H9 (cell line): ENCODE data around the gene INSYN2B. TPM values are rescaled to one million over a fixed set of nuclear protein-coding genes. Genes with fewer than 3 reads are reported as not detected.

Experiments
- DNase-seq: peaks from one replicate; pipeline ENCODE4 v3.0.0-alpha.2; 2017
- H2AFZ ChIP-seq: one replicate; pipeline ENCODE4 v1.6.1; 2013; ENCODE audit warnings: mild to moderate bottlenecking, low read length, control low read depth, moderate library complexity
- H2AK5ac ChIP-seq: 2 replicates; pipeline ENCODE4 v1.6.1; 2013; ENCODE audit warnings: low read length, control low read depth, mixed read lengths; ENCODE audit not compliant: insufficient read length
- H2BK120ac ChIP-seq: one replicate; pipeline ENCODE4 v1.6.1; 2013; ENCODE audit warnings: low read depth, mild to moderate bottlenecking, low read length, control low read depth, inconsistent platforms; ENCODE audit not compliant: poor library complexity, severe bottlenecking
- H2BK12ac ChIP-seq: 2 replicates; pipeline ENCODE4 v1.6.1; 2013; ENCODE audit warnings: low read length, control low read depth, mixed read lengths, low read depth; ENCODE audit not compliant: insufficient read length
- H2BK15ac ChIP-seq: 2 replicates; pipeline ENCODE4 v1.6.1; 2013; ENCODE audit warnings: low read depth, low read length, control low read depth
- H2BK20ac ChIP-seq: one replicate; pipeline ENCODE4 v1.6.1; 2013; ENCODE audit warnings: low read depth, mild to moderate bottlenecking, low read length, control low read depth, inconsistent platforms; ENCODE audit not compliant: poor library complexity, severe bottlenecking
- H2BK5ac ChIP-seq: 2 replicates; pipeline ENCODE4 v1.6.1; 2013; ENCODE audit warnings: low read length, control low read depth, mixed read lengths; ENCODE audit not compliant: insufficient read length
- H3K14ac ChIP-seq: 2 replicates; pipeline ENCODE4 v1.6.1; 2013; ENCODE audit warnings: low read length, control low read depth; ENCODE audit not compliant: insufficient read depth
- H3K18ac ChIP-seq: 2 replicates; pipeline ENCODE4 v1.6.1; 2013; ENCODE audit warnings: low read depth, mild to moderate bottlenecking, mixed read lengths, low read length, control low read depth; ENCODE audit not compliant: insufficient read length
- H3K23ac ChIP-seq: 2 replicates; pipeline ENCODE4 v1.6.1; 2013; ENCODE audit warnings: low read length, control low read depth, mixed read lengths, low read depth; ENCODE audit not compliant: insufficient read length
- H3K23me2 ChIP-seq: 2 replicates; pipeline ENCODE4 v1.6.1; 2013; ENCODE audit warnings: low read depth, mild to moderate bottlenecking, mixed read lengths, low read length, control low read depth; ENCODE audit not compliant: insufficient read length, poor library complexity, severe bottlenecking
- H3K27ac ChIP-seq: 2 replicates; pipeline ENCODE4 v1.5.1; 2013; ENCODE audit warnings: low read length, control low read depth, mixed read lengths, low read depth; ENCODE audit not compliant: insufficient read length
- H3K27me3 ChIP-seq: 2 replicates; pipeline ENCODE4 v1.6.1; 2013; ENCODE audit warnings: low read length, control low read depth, inconsistent platforms; ENCODE audit not compliant: insufficient read depth
- H3K4ac ChIP-seq: 2 replicates; pipeline ENCODE4 v1.6.1; 2013; ENCODE audit warnings: low read depth, mild to moderate bottlenecking, control low read depth, inconsistent platforms, low read length, moderate library complexity
- H3K4me1 ChIP-seq: 2 replicates; pipeline ENCODE4 v1.6.1; 2013; ENCODE audit warnings: low read length, control low read depth, inconsistent platforms; ENCODE audit not compliant: insufficient read depth
- H3K4me2 ChIP-seq: 2 replicates; pipeline ENCODE4 v1.6.1; 2013; ENCODE audit warnings: low read length, control low read depth, mixed read lengths; ENCODE audit not compliant: insufficient read length, insufficient read depth
- H3K56ac ChIP-seq: 2 replicates; pipeline ENCODE4 v1.6.1; 2013; ENCODE audit warnings: low read depth, mild to moderate bottlenecking, mixed read lengths, low read length, control low read depth; ENCODE audit not compliant: insufficient read length
- H3K79me1 ChIP-seq: 2 replicates; pipeline ENCODE4 v1.6.1; 2013; ENCODE audit warnings: low read depth, mild to moderate bottlenecking, moderate library complexity, low read length, control low read depth, inconsistent platforms; ENCODE audit not compliant: insufficient read depth, poor library complexity, severe bottlenecking
- H3K79me2 ChIP-seq: 2 replicates; pipeline ENCODE4 v1.6.1; 2013; ENCODE audit warnings: low read length, control low read depth, inconsistent platforms; ENCODE audit not compliant: insufficient read depth
- H3K9ac ChIP-seq: 2 replicates; pipeline ENCODE4 v1.6.1; 2013; ENCODE audit warnings: low read length, control low read depth, mixed read lengths; ENCODE audit not compliant: insufficient read length; ENCODE audit errors: extremely low read depth
- H3K9me3 ChIP-seq: one replicate; pipeline ENCODE4 v1.6.1; 2013; ENCODE audit warnings: low read depth, low read length, inconsistent platforms; ENCODE audit not compliant: control insufficient read depth
- H3T11ph ChIP-seq: one replicate; pipeline ENCODE4 v1.6.1; 2013; ENCODE audit warnings: mild to moderate bottlenecking, low read length, control low read depth, inconsistent platforms
- H4K20me1 ChIP-seq: one replicate; pipeline ENCODE4 v1.6.1; 2013; ENCODE audit not compliant: control insufficient read depth, insufficient read length, insufficient read depth
- H4K5ac ChIP-seq: 2 replicates; pipeline ENCODE4 v1.6.1; 2013; ENCODE audit warnings: low read depth, mild to moderate bottlenecking, mixed read lengths, low read length, control low read depth; ENCODE audit not compliant: insufficient read length
- H4K8ac ChIP-seq: replicated peaks from 2 replicates; pipeline ENCODE4 v1.6.1; 2013; ENCODE audit warnings: low read length, control low read depth, mixed read lengths, low read depth; ENCODE audit not compliant: insufficient read length
- H4K91ac ChIP-seq: 2 replicates; pipeline ENCODE4 v1.6.1; 2013; ENCODE audit warnings: low read depth, mild to moderate bottlenecking, moderate library complexity, mixed read lengths, low read length, control low read depth; ENCODE audit not compliant: insufficient read length
- H3K27ac Mint-ChIP-seq, 3 experiments: 2 replicates in 2 of 3; 3 replicates in 1 of 3; pipeline ENCODE4 v1.8.0; 2020 to 2021; ENCODE audit warnings: mixed read lengths in 3 of 3, mild to moderate bottlenecking in 1 of 3, moderate library complexity in 1 of 3
- H3K27me3 Mint-ChIP-seq: 2 replicates; pipeline ENCODE4 v1.8.0; 2021; ENCODE audit warnings: low read depth, mild to moderate bottlenecking, moderate library complexity, mixed read lengths
- H3K36me3 Mint-ChIP-seq, 3 experiments: 2 replicates in 2 of 3; 3 replicates in 1 of 3; pipeline ENCODE4 v1.8.0; 2020 to 2021; ENCODE audit warnings: low read depth in 3 of 3, mixed read lengths in 3 of 3; ENCODE audit not compliant: insufficient read depth in 1 of 3
- H3K4me1 Mint-ChIP-seq, 2 experiments: 2 replicates each; pipeline ENCODE4 v1.8.0; 2020; ENCODE audit warnings: mixed read lengths in 2 of 2
- H3K4me3 Mint-ChIP-seq, 2 experiments: 2 replicates in 1 of 2; 3 replicates in 1 of 2; pipeline ENCODE4 v1.8.0; 2020 to 2021; ENCODE audit warnings: mild to moderate bottlenecking in 2 of 2, mixed read lengths in 2 of 2, moderate library complexity in 1 of 2
- H3K9me3 Mint-ChIP-seq, 2 experiments: 2 replicates in 1 of 2; 3 replicates in 1 of 2; pipeline ENCODE4 v1.8.0; 2020; ENCODE audit warnings: mild to moderate bottlenecking in 2 of 2, mixed read lengths in 2 of 2, moderate library complexity in 1 of 2
- CTCF ChIP-seq: fragments of 200-600 bp; sonication (generic); conservative IDR thresholded peaks from 3 replicates; pipeline ENCODE4 v1.8.0; 2021; ENCODE audit warnings: antibody characterized with exemption, mild to moderate bottlenecking
- WGBS: extraction: QIAGEN DNeasy Blood & Tissue Kit; methylation state at CpG from one replicate; pipeline ENCODE4 v1.1.7; 2013; ENCODE audit warnings: missing lambda C conversion rate, low lambda C conversion rate, mixed read lengths; ENCODE audit not compliant: insufficient read length; ENCODE audit errors: extremely low coverage; 5-methylcytosine and 5-hydroxymethylcytosine counted together
- total RNA-seq: library from RNA; stranded (reverse); gene quantifications from 2 replicates; pipeline ENCODE4 v1.2.1, GENCODE V29; 2021

INSYN2B gene
- total RNA-seq, 1 experiment from 2014 or later, result not detected

GRCh38 chr5:169881702-169882303 is 98.5 kb downstream of the INSYN2B start:
- Histone ChIP-seq H2AK5ac (no peak overlapping the region), H2BK5ac (no peak overlapping the region), H2BK20ac (no peak overlapping the region), H3K18ac (no peak overlapping the region), H4K20me1 (no peaks in the 10 kb centered on the region), H3K14ac (no peak overlapping the region), H3K4me1 (no peaks in the 10 kb centered on the region), H3K9ac (no peak overlapping the region), H3K79me1 (no peaks in the 10 kb centered on the region), H2BK120ac (no peak overlapping the region), H3K79me2 (no peaks in the 10 kb centered on the region), H2AFZ (no peak overlapping the region), H3K27me3 (no peaks in the 10 kb centered on the region), H3K4ac (no peak overlapping the region), H3K4me2 (no peak overlapping the region), H3K23me2 (no peaks in the 10 kb centered on the region), H3K9me3 (no peaks in the 10 kb centered on the region), H3T11ph (no peak overlapping the region), H4K5ac (no peak overlapping the region), H4K8ac (no peak overlapping the region), H3K27ac (no peak overlapping the region), H4K91ac (no peak overlapping the region), H3K56ac (no peak overlapping the region), H2BK15ac (no peak overlapping the region), H2BK12ac (no peak overlapping the region), H3K23ac (no peak overlapping the region)
- peaks cover 3 to 4% of the 10 kb centered on the region in 2 experiments; a peak in 3 of 4 replicates for H3K4me1 Mint-ChIP-seq
- no peaks in the 10 kb centered on the region for H3K36me3 Mint-ChIP-seq
- TF ChIP-seq CTCF, result no peak
- H3K9me3 Mint-ChIP-seq, result no peaks in the 10 kb centered on the region
- WGBS, result no CpG with 5 or more reads among the region's 5 CpGs
- no peak for DNase-seq
- no peak overlapping the region for H3K4me3 Mint-ChIP-seq
- no peak overlapping the region for H3K27ac Mint-ChIP-seq
- H3K27me3 Mint-ChIP-seq, result peaks cover 6% of the 10 kb centered on the region; the same call in 1 of the 2 replicates
